NCI-H1436 (cell line): ENCODE measurements around the gene TMEM125.

ENCODE experiments used
- DNase-seq: peaks from one replicate; lab custom pipeline; 2025; lab: John Stamatoyannopoulos, UW

Gene TMEM125

DNA sequence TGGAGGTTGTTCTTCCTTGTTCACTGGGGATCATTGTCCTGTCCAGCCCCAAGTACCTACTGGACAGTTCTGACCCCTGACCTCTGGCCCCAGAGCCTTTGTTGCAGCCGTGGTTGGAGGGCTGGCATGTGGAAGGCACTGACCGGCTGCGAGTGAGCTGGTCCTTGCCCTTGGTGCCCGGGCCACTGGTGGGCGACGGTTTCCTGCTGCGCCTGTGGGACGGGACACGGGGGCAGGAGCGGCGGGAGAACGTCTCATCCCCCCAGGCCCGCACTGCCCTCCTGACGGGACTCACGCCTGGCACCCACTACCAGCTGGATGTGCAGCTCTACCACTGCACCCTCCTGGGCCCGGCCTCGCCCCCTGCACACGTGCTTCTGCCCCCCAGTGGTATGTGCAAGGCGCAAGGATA, 42.4 kb downstream of the TMEM125 start:
- DNase-seq = no peak

DNA sequence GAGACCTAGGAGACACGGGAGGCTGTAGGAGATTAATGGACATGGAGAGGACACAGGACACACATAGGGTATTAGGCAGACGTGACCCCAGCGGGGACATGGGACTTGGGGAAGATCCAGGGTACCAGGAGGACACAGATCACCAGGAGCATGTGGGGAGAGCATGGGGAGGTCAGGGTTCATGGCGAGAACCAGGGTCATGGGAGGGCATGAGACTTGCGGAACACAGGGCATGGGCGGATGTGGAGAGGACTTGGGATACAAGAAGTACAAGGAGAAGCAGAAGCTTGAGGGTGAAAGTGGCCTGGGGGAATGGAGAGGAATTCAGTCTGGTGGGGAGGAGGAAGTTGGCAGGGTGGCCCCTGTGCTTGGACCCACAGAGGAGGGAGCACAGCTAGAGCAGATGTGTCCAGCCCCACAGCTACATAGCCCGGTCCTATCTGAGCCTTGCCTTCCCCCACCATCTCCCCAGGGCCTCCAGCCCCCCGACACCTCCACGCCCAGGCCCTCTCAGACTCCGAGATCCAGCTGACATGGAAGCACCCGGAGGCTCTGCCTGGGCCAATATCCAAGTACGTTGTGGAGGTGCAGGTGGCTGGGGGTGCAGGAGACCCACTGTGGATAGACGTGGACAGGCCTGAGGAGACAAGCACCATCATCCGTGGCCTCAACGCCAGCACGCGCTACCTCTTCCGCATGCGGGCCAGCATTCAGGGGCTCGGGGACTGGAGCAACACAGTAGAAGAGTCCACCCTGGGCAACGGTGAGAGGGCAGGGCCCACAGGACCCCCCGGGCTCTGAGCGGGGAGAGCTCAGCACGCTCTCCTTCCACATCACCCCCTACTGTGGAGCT, 43.1 kb downstream of the TMEM125 start:
- no peak for DNase-seq

DNA sequence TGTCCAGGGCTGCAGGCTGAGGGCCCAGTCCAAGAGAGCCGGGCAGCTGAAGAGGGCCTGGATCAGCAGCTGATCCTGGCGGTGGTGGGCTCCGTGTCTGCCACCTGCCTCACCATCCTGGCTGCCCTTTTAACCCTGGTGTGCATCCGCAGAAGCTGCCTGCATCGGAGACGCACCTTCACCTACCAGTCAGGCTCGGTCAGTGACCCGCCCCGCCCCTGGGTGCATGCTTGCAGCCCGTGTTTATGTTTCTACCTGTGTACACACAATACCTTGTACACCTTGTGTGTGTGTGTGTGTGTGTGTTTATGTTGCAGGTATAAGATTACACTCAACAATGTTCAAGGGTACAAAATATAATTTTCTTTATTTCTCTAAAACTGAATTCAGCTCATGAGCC, 44.0 kb downstream of the TMEM125 start:
- DNase-seq = no peak

DNA sequence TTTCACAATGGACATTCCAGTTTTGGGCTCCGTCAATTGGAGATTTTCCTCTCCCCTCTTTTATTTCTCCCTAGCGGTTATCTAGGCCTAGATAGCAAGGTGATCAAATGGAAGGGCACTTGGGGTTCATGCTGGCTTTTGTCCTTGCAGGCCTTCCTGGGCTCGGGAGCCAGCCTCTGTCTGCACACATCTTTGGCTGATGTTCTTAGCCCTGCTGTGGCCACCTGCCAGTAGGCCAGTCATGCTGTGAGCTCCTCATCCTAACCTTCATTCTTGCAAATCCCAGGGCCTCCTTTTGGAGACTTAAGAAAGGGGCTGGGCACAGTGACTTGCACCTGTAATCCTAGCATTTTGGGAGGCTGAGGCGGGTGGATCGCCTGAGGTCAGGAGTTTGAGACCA, 44.5 kb downstream of the TMEM125 start:
- DNase-seq = no peak

DNA sequence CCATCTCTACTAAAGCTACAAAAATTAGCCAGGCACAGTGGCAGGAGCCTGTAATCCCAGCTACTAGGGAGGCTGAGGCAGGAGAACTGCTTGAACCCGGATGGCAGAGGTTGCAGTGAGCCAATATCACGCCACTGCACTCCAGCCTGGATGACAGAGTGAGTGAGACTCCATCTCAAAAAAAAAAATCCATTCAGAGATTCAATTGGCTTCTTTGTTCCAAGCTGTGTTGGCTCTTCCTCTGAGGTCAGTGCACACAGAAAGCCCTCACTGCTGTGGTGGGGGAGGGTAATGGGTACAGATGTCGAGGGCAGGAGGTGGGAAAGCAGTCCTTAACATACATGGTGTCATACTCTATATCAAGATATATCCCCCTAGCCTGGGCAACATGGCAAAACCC, 45.7 kb downstream of the TMEM125 start:
- no peak for DNase-seq

DNA sequence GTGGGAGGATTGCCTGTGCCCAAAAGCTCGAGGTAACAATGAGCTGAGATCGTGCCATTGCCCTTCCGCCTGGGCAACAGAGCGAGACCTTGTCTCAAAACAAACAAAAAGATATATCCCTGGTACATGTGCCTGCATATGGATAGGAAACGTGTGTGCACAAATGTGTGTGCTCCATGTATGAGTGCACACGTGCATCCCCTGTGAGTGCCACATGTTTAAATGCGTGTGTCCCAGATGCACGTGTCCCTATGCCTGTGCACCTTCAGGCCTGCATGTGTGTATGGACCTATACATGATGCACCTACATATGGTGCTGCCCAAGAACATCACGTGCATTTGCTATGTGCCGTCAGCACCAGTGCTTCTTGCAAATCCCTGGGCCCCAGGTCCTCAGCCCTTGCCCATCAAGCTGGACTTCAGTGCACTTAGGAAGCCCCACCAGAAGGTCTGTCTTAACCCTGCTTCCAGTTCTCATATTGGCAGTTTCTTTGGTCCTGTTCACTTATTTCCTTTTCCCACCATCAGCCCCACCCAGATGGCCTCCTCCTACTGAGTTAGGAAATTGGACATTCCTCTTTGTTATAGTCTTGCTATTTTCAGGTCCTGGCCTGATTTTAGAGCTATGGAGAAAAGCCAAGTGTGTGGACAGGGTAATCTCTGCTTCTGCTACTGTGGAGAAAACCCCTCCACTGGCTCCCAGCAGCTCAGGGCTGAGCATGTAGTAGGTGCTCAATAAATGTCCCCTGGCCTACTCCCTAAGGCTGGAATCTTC, 46.4 kb downstream of the TMEM125 start:
- DNase-seq = no peak

DNA sequence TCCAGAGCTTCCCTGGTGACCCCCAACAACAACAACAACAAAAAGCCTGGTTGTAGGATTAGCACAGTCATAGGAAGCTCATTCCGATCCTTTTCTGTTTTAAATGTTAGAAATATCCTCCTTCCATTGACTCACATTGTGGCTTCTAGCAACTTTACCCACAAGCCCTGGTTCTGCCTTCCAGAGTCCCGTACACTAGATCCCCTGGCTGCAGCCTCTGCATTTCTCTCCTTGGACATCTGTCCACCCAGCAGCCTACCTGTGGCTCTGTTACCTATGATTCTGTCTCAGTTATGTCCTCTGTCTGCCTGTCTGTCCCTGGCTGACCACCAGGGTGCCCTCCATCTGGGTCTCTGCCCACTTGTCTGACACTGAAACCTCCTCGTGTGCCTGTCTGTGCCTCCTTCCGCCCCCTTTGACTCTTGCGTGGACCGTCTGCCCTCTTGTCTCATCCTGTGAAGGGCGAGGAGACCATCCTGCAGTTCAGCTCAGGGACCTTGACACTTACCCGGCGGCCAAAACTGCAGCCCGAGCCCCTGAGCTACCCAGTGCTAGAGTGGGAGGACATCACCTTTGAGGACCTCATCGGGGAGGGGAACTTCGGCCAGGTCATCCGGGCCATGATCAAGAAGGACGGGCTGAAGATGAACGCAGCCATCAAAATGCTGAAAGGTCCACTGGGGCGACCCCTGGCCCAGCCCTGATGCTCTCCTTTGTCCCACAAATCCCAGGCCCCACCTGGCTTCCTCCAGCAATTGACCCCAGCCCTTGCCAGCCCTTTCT, 47.1 kb downstream of the TMEM125 start:
- DNase-seq = no peak

DNA sequence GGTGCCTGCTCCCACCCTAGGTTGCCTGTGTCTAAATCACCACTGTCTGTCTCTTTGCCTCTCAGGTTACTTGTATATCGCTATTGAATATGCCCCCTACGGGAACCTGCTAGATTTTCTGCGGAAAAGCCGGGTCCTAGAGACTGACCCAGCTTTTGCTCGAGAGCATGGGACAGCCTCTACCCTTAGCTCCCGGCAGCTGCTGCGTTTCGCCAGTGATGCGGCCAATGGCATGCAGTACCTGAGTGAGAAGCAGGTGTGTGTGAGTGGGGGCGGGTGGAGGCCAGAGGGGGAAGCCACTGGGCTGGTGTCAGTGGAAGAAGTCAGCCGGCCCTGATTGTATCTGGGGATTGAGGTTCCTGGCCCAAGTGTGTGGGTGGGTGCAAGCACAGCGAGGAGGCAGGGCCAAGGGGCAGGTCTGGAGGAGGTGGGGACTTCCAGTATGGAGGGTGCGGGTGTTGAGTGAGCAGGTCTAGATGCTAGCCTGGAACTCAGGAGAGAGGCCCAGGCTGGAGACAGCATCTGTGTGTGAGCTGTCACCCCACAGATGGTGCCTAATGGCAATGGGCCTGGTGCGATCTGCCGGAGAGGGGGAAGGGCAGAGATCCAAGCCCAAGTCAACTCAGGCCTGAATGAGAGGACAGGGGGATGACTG, 48.2 kb downstream of the TMEM125 start:
- DNase-seq = no peak

DNA sequence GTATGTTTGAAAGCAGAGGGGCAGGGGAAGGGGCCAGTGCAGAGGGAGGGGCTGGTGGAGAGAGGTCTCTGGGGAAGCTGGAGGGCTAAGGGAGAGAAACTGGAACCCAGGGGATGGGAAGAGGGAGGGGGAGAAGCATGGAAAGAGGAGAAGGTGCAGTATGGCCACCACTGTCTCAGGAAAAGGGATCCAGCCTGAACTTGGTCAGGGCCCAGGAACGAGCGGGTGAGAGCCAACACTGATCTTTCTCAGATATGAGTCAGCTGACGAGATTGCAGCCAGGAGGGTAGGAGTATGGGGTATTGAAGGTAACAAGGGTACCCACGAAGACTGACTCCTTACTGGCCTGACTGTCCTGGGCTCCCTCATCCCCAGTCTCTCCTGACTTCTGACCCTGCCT, 49.0 kb downstream of the TMEM125 start:
- no peak for DNase-seq

DNA sequence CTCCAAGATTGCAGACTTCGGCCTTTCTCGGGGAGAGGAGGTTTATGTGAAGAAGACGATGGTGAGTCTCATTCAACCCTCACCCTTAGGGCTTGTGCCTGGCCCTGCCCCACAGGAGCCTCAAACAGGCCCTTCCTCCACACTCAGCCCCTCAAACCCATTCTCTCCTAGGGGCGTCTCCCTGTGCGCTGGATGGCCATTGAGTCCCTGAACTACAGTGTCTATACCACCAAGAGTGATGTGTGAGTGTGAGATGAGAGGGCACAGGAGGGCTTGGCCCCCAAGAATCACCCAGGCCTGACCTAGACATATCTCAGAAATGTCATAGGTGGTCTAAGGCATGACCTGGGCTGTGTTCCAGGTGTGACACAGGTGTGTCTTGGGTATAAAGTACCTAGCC, 49.5 kb downstream of the TMEM125 start:
- no peak for DNase-seq

DNA sequence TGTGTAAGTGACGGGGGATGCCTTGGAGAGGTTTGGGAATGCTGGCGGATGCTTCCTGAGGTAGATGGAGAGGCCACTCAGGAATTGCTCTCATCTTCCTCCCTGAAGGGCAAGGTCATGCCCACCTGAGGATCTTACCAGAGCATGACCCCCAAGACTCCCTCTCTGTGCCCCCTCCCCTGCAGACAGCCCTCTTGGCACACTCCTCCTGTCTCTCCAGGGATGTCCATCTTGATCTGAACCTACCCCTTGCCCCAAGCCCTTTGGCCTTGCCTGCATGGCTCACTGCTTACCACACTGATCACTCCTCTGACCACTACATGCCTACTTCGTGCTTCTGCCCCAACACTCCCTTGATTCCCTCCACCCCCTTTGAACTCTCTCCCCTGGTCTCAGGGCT, 50.0 kb downstream of the TMEM125 start:
- no peak for DNase-seq

DNA sequence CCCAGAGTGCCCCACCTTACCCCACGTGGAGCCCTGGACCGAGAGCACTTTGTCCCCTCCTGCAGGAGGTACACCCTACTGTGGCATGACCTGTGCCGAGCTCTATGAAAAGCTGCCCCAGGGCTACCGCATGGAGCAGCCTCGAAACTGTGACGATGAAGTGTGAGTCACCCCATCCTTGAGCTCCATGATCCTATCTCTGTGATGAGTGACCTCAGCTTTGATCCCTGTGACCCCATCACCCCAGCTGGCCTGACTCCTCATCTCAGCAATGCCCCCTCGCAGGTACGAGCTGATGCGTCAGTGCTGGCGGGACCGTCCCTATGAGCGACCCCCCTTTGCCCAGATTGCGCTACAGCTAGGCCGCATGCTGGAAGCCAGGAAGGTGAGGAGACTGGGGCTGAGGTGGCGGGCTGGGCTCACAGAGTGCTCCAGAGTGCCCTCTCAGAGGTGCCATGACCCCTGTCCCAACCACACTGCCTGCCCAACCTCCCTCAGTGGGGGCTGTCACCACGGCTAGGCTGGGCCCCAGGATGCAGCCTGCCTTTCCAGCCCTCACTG, 51.6 kb downstream of the TMEM125 start:
- DNase-seq = no peak

DNA sequence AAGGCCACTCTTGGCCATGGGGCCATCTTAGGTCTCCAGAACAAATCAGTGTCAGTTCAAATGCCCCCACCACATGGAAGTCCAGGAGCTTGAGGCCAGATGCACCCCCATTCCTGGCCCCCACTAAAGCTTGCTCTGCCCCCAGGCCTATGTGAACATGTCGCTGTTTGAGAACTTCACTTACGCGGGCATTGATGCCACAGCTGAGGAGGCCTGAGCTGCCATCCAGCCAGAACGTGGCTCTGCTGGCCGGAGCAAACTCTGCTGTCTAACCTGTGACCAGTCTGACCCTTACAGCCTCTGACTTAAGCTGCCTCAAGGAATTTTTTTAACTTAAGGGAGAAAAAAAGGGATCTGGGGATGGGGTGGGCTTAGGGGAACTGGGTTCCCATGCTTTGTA, 52.7 kb downstream of the TMEM125 start:
- no peak for DNase-seq
